Lung (tissue), 12 donors: ENCODE results near the gene PPP1R27. TPM values are rescaled to one million over a fixed set of nuclear protein-coding genes. Genes with fewer than 3 reads are reported as not detected.

Source experiments
- ATAC-seq: fragments of 200-7000 bp; cut with Tn5 transposase; one replicate; pipeline ENCODE4 v1.9.1; 2020; ENCODE audit warnings: moderate number of reproducible peaks; ENCODE audit not compliant: insufficient read depth, low FRiP score
- DNase-seq, 3 donors: peaks; one replicate each; pipeline ENCODE4 v3.0.0-alpha.2; 2013 to 2017
- H3K27ac ChIP-seq, 2 donors: one replicate each; pipeline ENCODE4 v1.5.1; 2013; ENCODE audit warnings: mild to moderate bottlenecking in 2 of 2, moderate library complexity in 2 of 2, control low read depth in 1 of 2, inconsistent platforms in 1 of 2, low read depth in 1 of 2, low read length in 1 of 2
- H3K27me3 ChIP-seq, 3 donors: one replicate each; pipeline ENCODE4 v1.5.1; 2013; ENCODE audit warnings: low read length in 2 of 3; ENCODE audit not compliant: control insufficient read depth in 3 of 3, insufficient read depth in 3 of 3
- H3K36me3 ChIP-seq, 4 donors: one replicate each; pipeline ENCODE4 v1.5.1; 2013; ENCODE audit warnings: low read length in 4 of 4, mild to moderate bottlenecking in 1 of 4, moderate library complexity in 1 of 4; ENCODE audit not compliant: control insufficient read depth in 4 of 4, insufficient read depth in 4 of 4
- H3K4me1 ChIP-seq, 5 donors: one replicate each; pipeline ENCODE4 v1.5.1; 2013; ENCODE audit warnings: low read length in 5 of 5, mild to moderate bottlenecking in 2 of 5, moderate library complexity in 1 of 5; ENCODE audit not compliant: control insufficient read depth in 5 of 5, insufficient read depth in 5 of 5
- H3K4me3 ChIP-seq: one replicate; pipeline ENCODE4 v1.5.1; 2013; ENCODE audit warnings: mild to moderate bottlenecking, control low read depth, moderate library complexity
- H3K9ac ChIP-seq, 2 donors: one replicate each; pipeline ENCODE4 v1.5.1; 2013; ENCODE audit warnings: low read length in 2 of 2, control low read depth in 1 of 2; ENCODE audit not compliant: insufficient read depth in 1 of 2
- H3K9me3 ChIP-seq, 4 donors: one replicate each; pipeline ENCODE4 v1.5.1; 2013; ENCODE audit warnings: low read length in 3 of 4, mild to moderate bottlenecking in 1 of 4, moderate library complexity in 1 of 4; ENCODE audit not compliant: control insufficient read depth in 4 of 4, insufficient read depth in 3 of 4
- WGBS, 2 donors: extraction: QIAGEN DNeasy Blood & Tissue Kit; methylation state at CpG; one replicate each; pipeline ENCODE4 v1.1.7; 2013; 5-methylcytosine and 5-hydroxymethylcytosine counted together
- polyA plus RNA-seq, 2 donors: library from polyadenylated mRNA; stranded (reverse); fragments of 200-250 nt; gene quantifications; one replicate each; pipeline ENCODE4 v1.2.1, GENCODE V29; 2013
- total RNA-seq, 2 donors: library from RNA; depleted of rRNA in 1 of 2; stranded (reverse); fragments of >200 nt in 1 of 2; gene quantifications; one replicate each; pipeline ENCODE4 v1.2.1, GENCODE V29; 2014 to 2021
- TF ChIP-seq, protein P1 (sequence below): IDR thresholded peaks from 2 replicates; pipeline ENCODE4 v1.5.1; 2012; ENCODE audit warnings: mild to moderate bottlenecking; ENCODE audit errors: control extremely low read depth, extremely low read depth
- donor health status: control.
- donor health status: control.
- donor health status: Bipolar disorder and iron deficiency.
- donor health status: healthy.
- donor health status: DM: yes; HTN: yes; CAD: no.

PPP1R27 gene
- total and polyA plus RNA-seq, 4 donors, result 0.13 TPM; not detected in 3

DNA sequence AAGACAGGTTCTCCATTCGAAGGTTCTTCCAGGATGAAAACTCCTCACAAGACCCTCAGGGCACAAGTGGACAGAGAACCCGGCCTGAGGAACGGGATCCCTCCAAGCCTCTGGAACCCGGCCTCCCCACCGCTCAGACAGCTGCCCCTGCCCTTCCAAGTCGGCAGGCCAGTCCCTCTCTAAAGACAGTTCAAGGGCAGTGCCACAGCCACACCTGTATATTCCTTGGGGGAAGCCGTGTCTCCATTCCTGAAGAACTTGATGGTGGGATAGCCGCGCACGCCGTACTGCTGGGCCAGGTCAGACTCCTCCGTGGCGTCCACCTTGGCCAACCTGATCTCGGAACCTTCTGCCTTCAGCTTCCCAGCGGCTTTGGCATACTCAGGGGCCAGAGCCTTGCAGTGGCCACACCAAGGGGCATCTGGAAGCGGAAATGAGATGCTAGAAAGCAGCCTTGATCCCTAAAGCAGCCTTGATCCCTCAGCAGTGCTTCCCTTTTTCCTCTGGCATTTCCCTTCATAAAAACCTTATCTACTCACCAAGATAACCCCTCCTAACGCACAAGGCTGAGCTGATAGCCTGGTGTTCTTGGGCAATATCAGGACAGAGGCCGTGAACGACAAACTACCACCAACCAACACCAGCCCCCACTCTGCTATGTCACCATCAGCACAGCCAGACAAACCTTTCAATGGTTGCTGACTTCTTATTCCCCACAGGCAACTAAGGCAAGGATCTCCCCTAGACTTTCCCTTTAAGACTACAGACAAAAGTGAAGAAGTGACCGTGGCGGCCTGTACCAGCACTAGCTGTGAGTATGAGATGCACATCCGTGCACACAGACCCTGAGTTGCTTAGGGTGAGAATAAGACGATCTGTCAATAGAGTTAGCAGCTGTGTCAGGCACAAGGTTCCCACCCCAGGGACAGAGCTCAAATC, 24.4 kb upstream of the PPP1R27 start:
- Histone ChIP-seq H3K36me3 (peaks cover 0 to 31% (median 25%) of the 10 kb centered on the region in 4 donors), H3K4me1 (peaks cover 0 to 23% (median 14%) of the 10 kb centered on the region in 5 donors), H3K4me3 (peak overlapping the region; percentile 61), H3K27me3 (no peaks in the 10 kb centered on the region), H3K27ac (peak overlapping the region; percentile 96), H3K9ac (peak overlapping the region; percentile 91), H3K9me3 (no peaks in the 10 kb centered on the region)
- TF ChIP-seq, protein P1, sequence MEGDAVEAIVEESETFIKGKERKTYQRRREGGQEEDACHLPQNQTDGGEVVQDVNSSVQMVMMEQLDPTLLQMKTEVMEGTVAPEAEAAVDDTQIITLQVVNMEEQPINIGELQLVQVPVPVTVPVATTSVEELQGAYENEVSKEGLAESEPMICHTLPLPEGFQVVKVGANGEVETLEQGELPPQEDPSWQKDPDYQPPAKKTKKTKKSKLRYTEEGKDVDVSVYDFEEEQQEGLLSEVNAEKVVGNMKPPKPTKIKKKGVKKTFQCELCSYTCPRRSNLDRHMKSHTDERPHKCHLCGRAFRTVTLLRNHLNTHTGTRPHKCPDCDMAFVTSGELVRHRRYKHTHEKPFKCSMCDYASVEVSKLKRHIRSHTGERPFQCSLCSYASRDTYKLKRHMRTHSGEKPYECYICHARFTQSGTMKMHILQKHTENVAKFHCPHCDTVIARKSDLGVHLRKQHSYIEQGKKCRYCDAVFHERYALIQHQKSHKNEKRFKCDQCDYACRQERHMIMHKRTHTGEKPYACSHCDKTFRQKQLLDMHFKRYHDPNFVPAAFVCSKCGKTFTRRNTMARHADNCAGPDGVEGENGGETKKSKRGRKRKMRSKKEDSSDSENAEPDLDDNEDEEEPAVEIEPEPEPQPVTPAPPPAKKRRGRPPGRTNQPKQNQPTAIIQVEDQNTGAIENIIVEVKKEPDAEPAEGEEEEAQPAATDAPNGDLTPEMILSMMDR, result no peak
- no peak for DNase-seq
- no peak for ATAC-seq
- WGBS, 2 donors, result 49 to 54% methylated on average over 23 of the region's 23 CpGs

DNA sequence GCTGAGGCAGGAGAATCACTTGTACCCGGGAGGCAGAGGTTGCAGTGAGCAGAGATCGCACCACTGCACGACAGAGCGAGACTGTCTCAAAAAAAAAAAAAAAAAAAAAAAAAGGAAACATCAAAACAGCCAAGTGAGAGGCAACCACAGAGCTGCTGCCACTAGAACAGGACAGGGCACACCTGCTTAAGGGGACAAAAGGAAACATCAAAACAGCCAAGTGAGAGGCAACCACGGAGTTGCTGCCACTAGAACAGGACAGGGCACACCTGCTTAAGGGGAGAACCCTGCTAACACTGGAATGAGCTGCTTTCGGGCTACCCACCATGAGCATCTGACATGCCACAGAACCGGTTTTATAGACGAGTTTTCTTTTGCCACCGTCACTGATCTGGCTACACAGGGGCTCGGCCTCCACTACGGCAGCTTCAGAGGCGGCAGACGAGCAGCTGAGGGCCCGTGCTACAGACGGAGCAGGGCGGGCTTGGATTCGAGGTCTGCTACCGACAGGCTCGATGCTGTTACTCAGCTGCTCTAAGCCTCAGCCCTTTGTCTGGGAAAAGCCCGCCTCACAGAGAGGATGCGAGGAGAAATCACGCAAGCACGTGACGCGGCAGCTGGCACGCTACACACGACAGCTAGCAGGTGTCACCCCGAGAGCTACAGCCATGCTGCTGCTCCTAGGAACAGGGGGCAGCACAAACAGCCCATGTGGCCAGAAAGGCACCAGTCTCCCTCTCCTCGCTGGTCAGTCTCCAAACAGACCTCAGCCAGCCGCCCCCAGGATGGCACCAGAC, 23.5 kb upstream of the PPP1R27 start:
- Histone ChIP-seq H3K4me1 (peaks cover 0 to 23% (median 14%) of the 10 kb centered on the region in 5 donors), H3K27ac (no peak overlapping the region), H3K36me3 (peaks cover 0 to 39% (median 26%) of the 10 kb centered on the region in 4 donors), H3K9ac (no peak overlapping the region), H3K9me3 (no peaks in the 10 kb centered on the region), H3K4me3 (peak overlapping the region; percentile 12), H3K27me3 (no peaks in the 10 kb centered on the region)
- DNase-seq (no peak), ATAC-seq (no peak)
- WGBS, 2 donors, result 61 to 79% methylated on average over 30 of the region's 30 CpGs
- TF ChIP-seq, protein P1, result no peak

DNA sequence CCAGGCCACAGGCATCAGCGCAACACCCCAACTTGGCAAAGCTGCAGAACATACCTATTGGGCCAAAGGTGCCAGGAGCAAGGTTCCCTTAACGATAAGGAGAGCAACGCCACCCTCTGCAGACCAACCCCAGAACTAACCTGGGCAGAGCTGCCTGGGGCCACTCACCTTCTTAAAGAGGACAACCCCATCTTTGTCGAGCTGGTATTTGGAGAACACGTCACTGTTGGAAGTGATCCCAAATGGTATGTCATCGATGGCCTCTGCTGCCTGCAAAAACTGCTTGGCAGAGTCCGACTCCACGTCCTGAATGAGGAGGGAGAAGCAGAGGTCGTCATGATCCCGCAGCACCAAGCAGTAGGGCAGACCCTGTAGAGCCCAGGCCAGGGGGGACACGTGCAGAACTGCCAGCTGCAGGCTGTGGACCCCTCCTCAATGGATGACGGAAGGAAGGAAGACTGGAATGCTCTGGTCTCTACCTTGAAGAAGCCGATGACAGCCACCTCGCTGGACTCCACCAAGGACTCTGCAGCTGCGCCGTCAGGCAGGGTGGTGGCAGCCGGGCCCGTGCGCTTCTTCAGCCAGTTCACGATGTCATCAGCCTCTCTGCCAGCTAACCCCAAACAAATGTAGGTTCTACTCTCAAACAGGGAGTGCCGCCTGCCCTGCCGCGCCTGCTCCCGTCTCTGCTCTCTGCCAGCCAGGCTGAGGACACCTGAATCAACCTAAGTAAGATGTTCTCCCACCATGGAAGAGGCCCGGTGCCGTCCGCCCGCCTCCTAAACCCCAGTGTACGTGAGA, 20.3 kb upstream of the PPP1R27 start:
- Histone ChIP-seq H3K9me3 (no peaks in the 10 kb centered on the region), H3K36me3 (peaks cover 0 to 57% (median 34%) of the 10 kb centered on the region in 4 donors), H3K4me3 (no peak overlapping the region), H3K27me3 (no peaks in the 10 kb centered on the region), H3K27ac (no peak overlapping the region), H3K9ac (no peak overlapping the region), H3K4me1 (peaks cover 0 to 15% (median 8%) of the 10 kb centered on the region in 5 donors)
- DNase-seq (no peak), ATAC-seq (no peak)
- 83 to 88% methylated on average over 29 of the region's 29 CpGs for WGBS, 2 donors
- TF ChIP-seq, protein P1, result no peak
